GM18867 (cell line): Measurements from ENCODE around the gene EML1.

Experiments
- ATAC-seq: cut with Tn5 transposase; IDR thresholded peaks from one replicate; pipeline ENCODE4 v1.9.1; 2021; ENCODE audit warnings: mild to moderate bottlenecking, moderate library complexity; ENCODE audit not compliant: unreplicated experiment

EML1 gene

GRCh38 chr14:99803106-99803775, 10.0 kb downstream of the EML1 start:
- no peak for ATAC-seq

GRCh38 chr14:99803803-99804202, 10.6 kb downstream of the EML1 start:
- ATAC-seq, result no peak

- ATAC-seq, result no peak
Observed at GRCh38 chr14:99805757-99806439, 12.7 kb downstream of the EML1 start.

- no peak for ATAC-seq
Observed at GRCh38 chr14:99806836-99807235, 13.6 kb downstream of the EML1 start.

GRCh38 chr14:99807413-99808153, 14.4 kb downstream of the EML1 start:
- ATAC-seq, result no peak

- ATAC-seq, result no peak
Observed at GRCh38 chr14:99808154-99808505, 14.9 kb downstream of the EML1 start.

GRCh38 chr14:99808515-99808914, 15.3 kb downstream of the EML1 start:
- ATAC-seq, result no peak

- no peak for ATAC-seq
Observed at GRCh38 chr14:99809360-99809759, 16.1 kb downstream of the EML1 start.

- no peak for ATAC-seq
Observed at GRCh38 chr14:99809859-99810558, 16.8 kb downstream of the EML1 start.

GRCh38 chr14:99810559-99810874, 17.3 kb downstream of the EML1 start:
- no peak for ATAC-seq

- ATAC-seq, result no peak
Observed at GRCh38 chr14:99812096-99812750, 19.0 kb downstream of the EML1 start.

- ATAC-seq, result no peak
Observed at GRCh38 chr14:99812892-99813291, 19.7 kb downstream of the EML1 start.

GRCh38 chr14:99815696-99816095, 22.5 kb downstream of the EML1 start:
- ATAC-seq, result no peak

- ATAC-seq, result no peak
Observed at GRCh38 chr14:99816217-99816616, 23.0 kb downstream of the EML1 start.

- ATAC-seq, result no peak
Observed at GRCh38 chr14:99816642-99817041, 23.4 kb downstream of the EML1 start.

- ATAC-seq, result no peak
Observed at GRCh38 chr14:99817331-99817730, 24.1 kb downstream of the EML1 start.

GRCh38 chr14:99818503-99819036, 25.4 kb downstream of the EML1 start:
- ATAC-seq, result no peak

- ATAC-seq, result no peak
Observed at GRCh38 chr14:99819514-99819913, 26.3 kb downstream of the EML1 start.

GRCh38 chr14:99820702-99821331, 27.6 kb downstream of the EML1 start:
- ATAC-seq, result no peak
